IPS-NIHi7 (cell line): ENCODE measurements around the gene GNB1.
"Not testable (repeated sequence)": the region's sequence is repeated elsewhere in the genome, so short reads cannot be mapped to it uniquely, and the experiment has no call there.

ENCODE experiments used
- DNase-seq: peaks from one replicate; pipeline ENCODE4 v3.0.0; 2012; ENCODE audit warnings: mixed read lengths; ENCODE audit errors: extremely low spot score

The GNB1 gene

GRCh38 chr1:1761504-1762376 is 129.1 kb downstream of the GNB1 start:
- DNase-seq = no peak

- DNase-seq = no peak
These were observed 130.2 kb downstream of the GNB1 start for GRCh38 chr1:1760715-1761114.

GRCh38 chr1:1760345-1760650 is 130.6 kb downstream of the GNB1 start:
- DNase-seq = no peak

GRCh38 chr1:1759456-1760344 is 131.2 kb downstream of the GNB1 start:
- DNase-seq = no peak

- DNase-seq = no peak
These were observed 132.0 kb downstream of the GNB1 start for GRCh38 chr1:1758692-1759455.

GRCh38 chr1:1758059-1758621 is 132.7 kb downstream of the GNB1 start:
- no peak for DNase-seq

- no peak for DNase-seq
These were observed 133.3 kb downstream of the GNB1 start for GRCh38 chr1:1757422-1758058.

- no peak for DNase-seq
These were observed 134.0 kb downstream of the GNB1 start for GRCh38 chr1:1756661-1757421.

- DNase-seq = no peak
These were observed 135.0 kb downstream of the GNB1 start for GRCh38 chr1:1755852-1756251.

- DNase-seq = no peak
These were observed 135.5 kb downstream of the GNB1 start for GRCh38 chr1:1755426-1755825.

GRCh38 chr1:1754051-1754815 is 136.7 kb downstream of the GNB1 start:
- no peak for DNase-seq

GRCh38 chr1:1753607-1754005 is 137.3 kb downstream of the GNB1 start:
- no peak for DNase-seq

- DNase-seq = no peak
These were observed 138.0 kb downstream of the GNB1 start for GRCh38 chr1:1752636-1753606.

GRCh38 chr1:1752190-1752589 is 138.7 kb downstream of the GNB1 start:
- DNase-seq = no peak

GRCh38 chr1:1749941-1750340 is 140.9 kb downstream of the GNB1 start:
- DNase-seq = not testable (repeated sequence)

- no peak for DNase-seq
These were observed 142.1 kb downstream of the GNB1 start for GRCh38 chr1:1748686-1749321.

GRCh38 chr1:1746566-1746909 is 144.3 kb downstream of the GNB1 start:
- not testable (repeated sequence) for DNase-seq
